GM21717 (cell line): Measurements from ENCODE around the gene TMEM52.

Source experiments
- ATAC-seq: cut with Tn5 transposase; IDR thresholded peaks from one replicate; pipeline ENCODE4 v1.9.1; 2021; ENCODE audit warnings: mild to moderate bottlenecking, moderate library complexity; ENCODE audit not compliant: unreplicated experiment

TMEM52 gene

GRCh38 chr1:1916851-1917251, 2.2 kb downstream of the TMEM52 start:
- no peak for ATAC-seq

- no peak for ATAC-seq
These were observed 2.9 kb downstream of the TMEM52 start for GRCh38 chr1:1915911-1916840.

GRCh38 chr1:1914971-1915692, 3.9 kb downstream of the TMEM52 start, which contains the start of gene CALML6:
CALML6 (plus strand) TSS chr1:1915260; CDS start chr1:1915281, 21 bp downstream.
- no peak for ATAC-seq

- no peak for ATAC-seq
These were observed 4.7 kb downstream of the TMEM52 start for GRCh38 chr1:1914101-1914970.

GRCh38 chr1:1911350-1912041, 7.6 kb downstream of the TMEM52 start:
- no peak for ATAC-seq

- no peak for ATAC-seq
These were observed 8.3 kb downstream of the TMEM52 start for GRCh38 chr1:1910651-1911331.

GRCh38 chr1:1910033-1910465, 9.0 kb downstream of the TMEM52 start:
- no peak for ATAC-seq

GRCh38 chr1:1908506-1908791, 10.6 kb downstream of the TMEM52 start:
- ATAC-seq, result peak; percentile 22

GRCh38 chr1:1907098-1907736, 11.9 kb downstream of the TMEM52 start:
- no peak for ATAC-seq

- no peak for ATAC-seq
These were observed 12.6 kb downstream of the TMEM52 start for GRCh38 chr1:1906185-1907097.

- no peak for ATAC-seq
These were observed 15.9 kb downstream of the TMEM52 start for GRCh38 chr1:1903224-1903623.

- ATAC-seq, result no peak
These were observed 17.3 kb downstream of the TMEM52 start for GRCh38 chr1:1901641-1902294.

- ATAC-seq, result no peak
These were observed 18.0 kb downstream of the TMEM52 start for GRCh38 chr1:1900883-1901640.

GRCh38 chr1:1899967-1900327, 19.1 kb downstream of the TMEM52 start:
- no peak for ATAC-seq

- no peak for ATAC-seq
These were observed 19.7 kb downstream of the TMEM52 start for GRCh38 chr1:1899266-1899966.

- ATAC-seq, result no peak
These were observed 20.7 kb downstream of the TMEM52 start for GRCh38 chr1:1898246-1898933.
